NCI-H1436 treated with DMSO at 0.1 percent for 48 hours (cell line): Measurements from ENCODE around the gene FOXL3.

Experiments used
- DNase-seq: peaks from one replicate; lab custom pipeline; 2025; lab: John Stamatoyannopoulos, UW

FOXL3 gene

GRCh38 chr7:266851-267840 is 22.8 kb upstream of the FOXL3 start:
- DNase-seq, result no peak

GRCh38 chr7:268991-269390 is 21.0 kb upstream of the FOXL3 start:
- no peak for DNase-seq

GRCh38 chr7:269721-270120 is 20.2 kb upstream of the FOXL3 start:
- no peak for DNase-seq

GRCh38 chr7:270351-270983 is 19.5 kb upstream of the FOXL3 start:
- DNase-seq, result no peak

- no peak for DNase-seq
Observed at GRCh38 chr7:271266-272107, 18.5 kb upstream of the FOXL3 start.

- no peak for DNase-seq
Observed at GRCh38 chr7:272108-272615, 17.8 kb upstream of the FOXL3 start.

GRCh38 chr7:272631-273030 is 17.3 kb upstream of the FOXL3 start:
- DNase-seq, result no peak

- no peak for DNase-seq
Observed at GRCh38 chr7:273327-273726, 16.6 kb upstream of the FOXL3 start.

GRCh38 chr7:274266-274665 is 15.7 kb upstream of the FOXL3 start:
- no peak for DNase-seq

GRCh38 chr7:276230-276835 is 13.6 kb upstream of the FOXL3 start:
- DNase-seq, result no peak

- DNase-seq, result no peak
Observed at GRCh38 chr7:277228-277627, 12.7 kb upstream of the FOXL3 start.

- DNase-seq, result no peak
Observed at GRCh38 chr7:278081-278480, 11.9 kb upstream of the FOXL3 start.

GRCh38 chr7:279821-280220 is 10.1 kb upstream of the FOXL3 start:
- DNase-seq, result no peak

- no peak for DNase-seq
Observed at GRCh38 chr7:280461-280860, 9.5 kb upstream of the FOXL3 start.

GRCh38 chr7:281637-282036 is 8.3 kb upstream of the FOXL3 start:
- DNase-seq, result no peak

GRCh38 chr7:282621-283020 is 7.3 kb upstream of the FOXL3 start:
- DNase-seq, result no peak

- no peak for DNase-seq
Observed at GRCh38 chr7:284762-285722, 4.9 kb upstream of the FOXL3 start.

GRCh38 chr7:285731-286130 is 4.2 kb upstream of the FOXL3 start:
- no peak for DNase-seq

GRCh38 chr7:286266-286665 is 3.7 kb upstream of the FOXL3 start:
- no peak for DNase-seq

- DNase-seq, result no peak
Observed at GRCh38 chr7:288671-289101, 1.3 kb upstream of the FOXL3 start.
